Sigmoid colon (tissue), 7 donors: ENCODE data around the gene TSEN2. TPM values are rescaled to one million over a fixed set of nuclear protein-coding genes. Genes with fewer than 3 reads are reported as not detected.

Experiments
- DNase-seq: peaks from one replicate; pipeline ENCODE4 v3.0.0-alpha.2; 2019
- H3K27ac ChIP-seq, 4 donors: fragments of 200-600 bp; sonication (generic); one replicate each; pipeline ENCODE4 v1.5.1; 2016 to 2019; ENCODE audit warnings: mild to moderate bottlenecking in 1 of 4
- H3K27me3 ChIP-seq, 3 donors: fragments of 200-600 bp; sonication (generic); one replicate each; pipeline ENCODE4 v1.5.1; 2019; ENCODE audit warnings: mild to moderate bottlenecking in 1 of 3
- H3K36me3 ChIP-seq, 4 donors: fragments of 200-600 bp; sonication (generic); one replicate each; pipeline ENCODE4 v1.5.1; 2016 to 2019
- H3K4me1 ChIP-seq, 4 donors: fragments of 200-600 bp; sonication (generic); one replicate each; pipeline ENCODE4 v1.5.1; 2017 to 2019
- H3K4me3 ChIP-seq, 4 donors: fragments of 200-600 bp; sonication (generic); one replicate each; pipeline ENCODE4 v1.5.1; 2017 to 2019; ENCODE audit warnings: mild to moderate bottlenecking in 2 of 4, moderate library complexity in 1 of 4
- H3K9me3 ChIP-seq, 4 donors: fragments of 200-600 bp in 3 of 4; sonication (generic) in 3 of 4; one replicate each; pipeline versions ENCODE4 v1.5.1 to v1.6.1; 2013 to 2019
- CTCF ChIP-seq, 4 experiments: fragments of 450-650 bp in 3 of 4; fragments of 200-600 bp in 1 of 4; IDR thresholded peaks; one replicate each; pipeline ENCODE4 v1.5.1; 2016 to 2019; ENCODE audit warnings: antibody characterized with exemption in 4 of 4, mild to moderate bottlenecking in 3 of 4, moderate library complexity in 2 of 4
- EP300 ChIP-seq, 4 donors: sonication (generic); formaldehyde crosslinking; IDR thresholded peaks; one replicate each; pipeline ENCODE4 v1.6.1; 2017; ENCODE audit warnings: antibody characterized with exemption in 4 of 4
- POLR2A ChIP-seq, 2 donors: fragments of 450-650 bp; IDR thresholded peaks; one replicate each; pipeline ENCODE4 v1.6.1; 2016; ENCODE audit warnings: antibody characterized with exemption in 2 of 2, mild to moderate bottlenecking in 2 of 2, moderate library complexity in 2 of 2
- POLR2AphosphoS5 ChIP-seq, 4 donors: sonication (generic); formaldehyde crosslinking; IDR thresholded peaks; one replicate each; pipeline ENCODE4 v1.6.1; 2017; ENCODE audit warnings: antibody characterized with exemption in 4 of 4
- WGBS, 2 donors: extraction: QIAGEN DNeasy Blood & Tissue Kit; methylation state at CpG; one replicate each; pipeline ENCODE4 v1.1.7; 2013; 5-methylcytosine and 5-hydroxymethylcytosine counted together
- intact Hi-C: fragments of 100-400 bp; cut with DNase I; formaldehyde crosslinking; loops from one replicate; pipeline ENCODE4 v1.15.1; 2023
- polyA plus RNA-seq, 3 donors: library from polyadenylated mRNA; stranded (reverse); fragments of 200-250 nt; gene quantifications; one replicate each; pipeline ENCODE4 v1.2.3, GENCODE V29; 2013
- total RNA-seq, 4 donors: library from RNA; depleted of rRNA; stranded (reverse); fragments of >200 nt; gene quantifications; one replicate each; pipeline ENCODE4 v1.1.0, GENCODE V29; 2016
- donor health status: healthy with polysubstance abuse.
- donor health status: Bipolar disorder and iron deficiency.
- donor health status: healthy.

TSEN2 gene
- total and polyA plus RNA-seq, 7 donors = 4.2 to 23.0 (median 16.1) TPM

DNA sequence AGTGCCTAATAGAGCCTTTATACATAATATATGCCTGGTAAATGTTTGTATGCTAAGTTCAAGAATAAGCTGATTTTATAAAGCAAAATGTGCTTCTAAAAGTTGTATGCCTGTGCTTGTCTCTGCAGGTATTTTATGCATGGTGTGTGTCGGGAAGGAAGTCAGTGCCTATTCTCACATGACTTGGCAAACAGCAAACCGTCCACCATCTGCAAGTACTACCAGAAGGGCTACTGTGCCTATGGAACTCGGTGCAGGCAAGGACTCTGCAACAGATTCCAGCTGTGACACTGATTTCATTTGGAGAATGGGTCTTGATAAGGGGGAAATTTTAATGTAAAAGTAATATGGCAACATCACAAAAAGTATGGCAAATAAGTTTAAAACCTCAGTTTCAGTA is 84.5 kb downstream of the TSEN2 start:
- Histone ChIP-seq H3K4me3 (no peak overlapping the region), H3K4me1 (peaks cover 0 to 6% (median 0%) of the 10 kb centered on the region in 4 donors), H3K27me3 (no peaks in the 10 kb centered on the region), H3K27ac (no peak overlapping the region), H3K9me3 (no peaks in the 10 kb centered on the region), H3K36me3 (peaks cover 35 to 46% (median 40%) of the 10 kb centered on the region in 4 donors)
- intact Hi-C loops = no loop called here
- TF ChIP-seq POLR2A (IDR thresholded peaks at IDR 0.05) (no peak), EP300 (IDR thresholded peaks at IDR 0.05) (no peak), CTCF (IDR thresholded peaks at IDR 0.05) (no peak), POLR2AphosphoS5 (IDR thresholded peaks at IDR 0.05) (no peak)
- DNase-seq = no peak
- 81 to 89% methylated on average over 3 of the region's 3 CpGs for WGBS, 2 donors

- Histone ChIP-seq H3K4me1 (peaks cover 0 to 3% (median 0%) of the 10 kb centered on the region in 4 donors), H3K27me3 (no peaks in the 10 kb centered on the region), H3K36me3 (peaks cover 41 to 57% (median 50%) of the 10 kb centered on the region in 4 donors), H3K4me3 (no peak overlapping the region), H3K9me3 (no peaks in the 10 kb centered on the region), H3K27ac (no peak overlapping the region)
- TF ChIP-seq POLR2AphosphoS5 (IDR thresholded peaks at IDR 0.05) (no peak), EP300 (IDR thresholded peaks at IDR 0.05) (no peak)
- no peak for DNase-seq
- intact Hi-C loops = no loop called here
- 88 to 91% methylated on average over 6 of the region's 6 CpGs for WGBS, 2 donors
Measured at GRCh38 chr3:12569836-12570235, 85.6 kb downstream of the TSEN2 start.

DNA sequence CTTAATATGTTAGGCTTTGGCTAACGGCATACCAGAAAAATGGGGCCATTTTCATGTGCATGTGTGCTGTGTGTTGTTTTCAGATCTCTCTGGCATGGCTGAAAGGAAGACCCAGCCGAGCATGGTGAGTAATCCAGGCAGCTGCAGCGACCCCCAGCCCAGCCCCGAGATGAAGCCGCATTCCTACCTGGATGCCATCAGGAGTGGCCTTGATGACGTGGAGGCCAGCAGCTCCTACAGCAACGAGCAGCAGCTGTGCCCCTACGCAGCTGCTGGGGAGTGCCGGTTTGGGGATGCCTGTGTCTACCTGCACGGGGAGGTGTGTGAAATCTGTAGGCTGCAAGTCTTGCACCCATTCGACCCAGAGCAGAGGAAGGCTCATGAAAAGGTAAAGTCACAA is 87.7 kb downstream of the TSEN2 start:
- Histone ChIP-seq H3K9me3 (no peaks in the 10 kb centered on the region), H3K27ac (no peak overlapping the region), H3K27me3 (no peaks in the 10 kb centered on the region), H3K4me1 (no peaks in the 10 kb centered on the region), H3K4me3 (no peak overlapping the region), H3K36me3 (peaks cover 41 to 78% (median 68%) of the 10 kb centered on the region in 4 donors)
- TF ChIP-seq POLR2AphosphoS5 (IDR thresholded peaks at IDR 0.05) = no peak
- TF ChIP-seq EP300 (IDR thresholded peaks at IDR 0.05) = no peak
- no peak for TF ChIP-seq POLR2A (IDR thresholded peaks at IDR 0.05)
- no peak for TF ChIP-seq CTCF (IDR thresholded peaks at IDR 0.05)
- intact Hi-C loops = no loop called here
- WGBS, 2 donors = 95 to 96% methylated on average over 11 of the region's 11 CpGs
- DNase-seq = no peak

DNA sequence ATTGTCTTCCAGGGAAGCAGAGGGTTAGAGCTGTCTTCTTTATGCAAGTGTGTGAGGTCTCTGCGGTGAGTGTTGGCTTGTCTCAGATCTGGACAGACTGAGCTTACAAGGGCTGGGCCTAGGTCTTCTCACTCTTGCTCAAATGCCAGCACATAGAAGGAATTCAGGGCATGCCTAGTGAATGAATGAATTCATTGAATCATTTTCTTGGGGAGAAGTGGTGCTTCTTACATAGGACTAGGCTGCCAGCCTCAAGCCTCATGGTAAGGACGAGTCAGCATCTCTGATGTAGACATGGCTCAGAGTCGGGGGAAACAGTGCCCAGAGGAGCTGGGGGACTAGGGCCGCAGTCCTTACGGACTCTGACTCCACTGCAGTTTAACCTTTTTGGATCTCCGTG is 89.9 kb downstream of the TSEN2 start:
- no peaks in the 10 kb centered on the region for H3K27me3 ChIP-seq
- H3K36me3 ChIP-seq = peaks cover 41 to 99% (median 80%) of the 10 kb centered on the region in 4 donors
- WGBS, 2 donors = 95 to 96% methylated on average over 6 of the region's 6 CpGs
- TF ChIP-seq POLR2AphosphoS5 (IDR thresholded peaks at IDR 0.05) (no peak), CTCF (IDR thresholded peaks at IDR 0.05) (no peak), POLR2A (IDR thresholded peaks at IDR 0.05) (no peak), EP300 (IDR thresholded peaks at IDR 0.05) (no peak)
- no peak for DNase-seq
- no peak overlapping the region for H3K27ac ChIP-seq
- no peaks in the 10 kb centered on the region for H3K4me1 ChIP-seq
- H3K9me3 ChIP-seq = no peaks in the 10 kb centered on the region
- no peak overlapping the region for H3K4me3 ChIP-seq
- intact Hi-C loops = no loop called here

DNA sequence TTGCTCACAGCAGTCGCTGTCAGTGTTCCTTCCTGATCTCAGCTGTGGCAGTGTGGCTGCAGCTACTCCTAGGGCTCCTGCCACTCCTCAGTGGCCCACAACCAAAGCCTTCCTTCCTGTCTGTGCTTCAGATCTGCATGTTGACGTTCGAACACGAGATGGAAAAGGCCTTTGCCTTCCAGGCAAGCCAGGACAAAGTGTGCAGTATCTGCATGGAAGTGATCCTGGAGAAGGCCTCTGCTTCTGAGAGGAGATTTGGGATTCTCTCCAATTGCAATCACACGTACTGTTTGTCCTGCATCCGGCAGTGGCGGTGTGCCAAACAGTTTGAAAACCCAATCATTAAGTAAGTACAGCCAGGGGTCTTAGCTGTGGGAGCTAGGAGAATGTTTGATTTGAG is 90.4 kb downstream of the TSEN2 start:
- Histone ChIP-seq H3K4me1 (no peaks in the 10 kb centered on the region), H3K4me3 (no peak overlapping the region), H3K27me3 (no peaks in the 10 kb centered on the region), H3K27ac (no peak overlapping the region), H3K36me3 (peaks cover 38 to 100% (median 83%) of the 10 kb centered on the region in 4 donors), H3K9me3 (no peaks in the 10 kb centered on the region)
- no peak for DNase-seq
- WGBS, 2 donors = 48 to 70% methylated on average over 7 of the region's 7 CpGs
- TF ChIP-seq EP300 (IDR thresholded peaks at IDR 0.05) (no peak), POLR2A (IDR thresholded peaks at IDR 0.05) (no peak), POLR2AphosphoS5 (IDR thresholded peaks at IDR 0.05) (no peak), CTCF (IDR thresholded peaks at IDR 0.05) (no peak)
- intact Hi-C loops = no loop called here
